IMR-90 (cell line): ENCODE measurements around the gene PLXDC2. TPM values are rescaled to one million over a fixed set of nuclear protein-coding genes. Genes with fewer than 3 reads are reported as not detected.

Experiments
- ATAC-seq: fragments of 200-7000 bp; cut with Tn5 transposase; 2 replicates; pipeline ENCODE4 v1.9.1; 2020; ENCODE audit warnings: low read depth, mild to moderate bottlenecking, moderate library complexity
- BruUV-seq: library from RNA; stranded (reverse); fragments of 400-500 nt; replicated peaks from 2 replicates; lab custom pipeline; 2021; lab: Mats Ljungman, UMichigan
- CTCF ChIA-PET: fragments of 300-600 bp; formaldehyde crosslinking; extraction: SDS; loops from one replicate; lab custom pipeline; 2021; ENCODE audit warnings: antibody characterized with exemption; lab: Yijun Ruan, JAX
- POLR2A ChIA-PET: fragments of 300-600 bp; sonication (Branson Sonifier 250); formaldehyde crosslinking; loops from one replicate; lab custom pipeline; 2022; ENCODE audit warnings: antibody characterized with exemption; ENCODE audit not compliant: unreplicated experiment; lab: Charles Lee
- DNase-seq: peaks from one replicate; pipeline ENCODE4 v3.0.0; 2013
- H2AFZ ChIP-seq: replicated peaks from 2 replicates; pipeline ENCODE3; 2013; ENCODE audit warnings: low read length, mild to moderate bottlenecking; ENCODE audit not compliant: poor library complexity
- H2AK5ac ChIP-seq: 2 replicates; pipeline ENCODE4 v1.6.1; 2013; ENCODE audit warnings: low read depth, low read length, inconsistent platforms
- H2AK9ac ChIP-seq: replicated peaks from 2 replicates; pipeline ENCODE3; 2013; ENCODE audit warnings: mild to moderate bottlenecking, low read depth, low read length, moderate library complexity; ENCODE audit not compliant: poor library complexity
- H2BK120ac ChIP-seq: 2 replicates; pipeline ENCODE4 v1.6.1; 2013; ENCODE audit warnings: low read depth, low read length, inconsistent platforms
- H2BK15ac ChIP-seq: 3 replicates; pipeline ENCODE4 v1.6.1; 2013; ENCODE audit warnings: low read depth, low read length, inconsistent platforms
- H2BK20ac ChIP-seq: 2 replicates; pipeline ENCODE4 v1.6.1; 2013; ENCODE audit warnings: low read depth, mild to moderate bottlenecking, inconsistent platforms, low read length, moderate library complexity
- H2BK5ac ChIP-seq: 2 replicates; pipeline ENCODE4 v1.6.1; 2013; ENCODE audit warnings: mild to moderate bottlenecking, low read depth, low read length, inconsistent platforms; ENCODE audit not compliant: poor library complexity, severe bottlenecking
- H3K14ac ChIP-seq: replicated peaks from 2 replicates; pipeline ENCODE4 v1.6.1; 2013; ENCODE audit warnings: low read depth, low read length, inconsistent platforms
- H3K18ac ChIP-seq: 2 replicates; pipeline ENCODE4 v1.6.1; 2013; ENCODE audit warnings: low read depth, low read length, control low read depth
- H3K23ac ChIP-seq: 2 replicates; pipeline ENCODE4 v1.6.1; 2013; ENCODE audit warnings: low read depth, low read length, inconsistent platforms
- H3K27ac ChIP-seq: 2 replicates; pipeline ENCODE4 v1.5.1; 2013; ENCODE audit warnings: mild to moderate bottlenecking, control low read depth, low read length; ENCODE audit not compliant: insufficient read depth
- H3K27me3 ChIP-seq: 2 replicates; pipeline ENCODE4 v1.6.1; 2013; ENCODE audit warnings: low read length; ENCODE audit not compliant: control insufficient read depth, insufficient read depth
- H3K36me3 ChIP-seq: 2 replicates; pipeline ENCODE4 v1.6.1; 2013; ENCODE audit warnings: low read length, mixed read lengths; ENCODE audit not compliant: control insufficient read depth, insufficient read depth
- H3K4ac ChIP-seq: 2 replicates; pipeline ENCODE4 v1.6.1; 2013; ENCODE audit warnings: low read depth, low read length, inconsistent platforms
- H3K4me1 ChIP-seq: 2 replicates; pipeline ENCODE4 v1.6.1; 2013; ENCODE audit warnings: low read length, mixed read lengths; ENCODE audit not compliant: control insufficient read depth, insufficient read depth
- H3K4me2 ChIP-seq: 2 replicates; pipeline ENCODE4 v1.6.1; 2013; ENCODE audit warnings: low read depth, mild to moderate bottlenecking, control low read depth, low read length, moderate library complexity
- H3K4me3 ChIP-seq: 2 replicates; pipeline ENCODE4 v1.5.1; 2013; ENCODE audit warnings: low read depth, mild to moderate bottlenecking, control low read depth, low read length, moderate library complexity; ENCODE audit not compliant: insufficient read depth
- H3K56ac ChIP-seq: 2 replicates; pipeline ENCODE4 v1.6.1; 2013; ENCODE audit warnings: low read length, inconsistent platforms; ENCODE audit not compliant: insufficient read depth; ENCODE audit errors: extremely low read depth
- H3K79me1 ChIP-seq, 2 experiments: 2 replicates each; pipeline ENCODE4 v1.6.1; 2013; ENCODE audit warnings: low read length in 2 of 2, inconsistent platforms in 1 of 2, low read depth in 1 of 2
- H3K9ac ChIP-seq: 2 replicates; pipeline ENCODE4 v1.6.1; 2013; ENCODE audit warnings: low read depth, low read length, control low read depth
- H3K9me1 ChIP-seq: 2 replicates; pipeline ENCODE4 v1.6.1; 2013; ENCODE audit warnings: low read length, inconsistent platforms; ENCODE audit not compliant: insufficient read depth
- H3K9me3 ChIP-seq: 2 replicates; pipeline ENCODE4 v1.6.1; 2013; ENCODE audit warnings: low read length; ENCODE audit not compliant: control insufficient read depth, insufficient read depth
- H4K20me1 ChIP-seq: 2 replicates; pipeline ENCODE4 v1.6.1; 2013; ENCODE audit warnings: low read length, inconsistent platforms; ENCODE audit not compliant: insufficient read depth
- H4K5ac ChIP-seq: 2 replicates; pipeline ENCODE4 v1.6.1; 2013; ENCODE audit warnings: mild to moderate bottlenecking, low read depth, low read length, control low read depth
- H4K8ac ChIP-seq, 2 experiments: 2 replicates each; pipeline ENCODE4 v1.6.1; 2013; ENCODE audit warnings: low read depth in 2 of 2, low read length in 2 of 2, control low read depth in 1 of 2, inconsistent platforms in 1 of 2
- H4K91ac ChIP-seq: 2 replicates; pipeline ENCODE4 v1.6.1; 2013; ENCODE audit warnings: low read depth, low read length, inconsistent platforms; ENCODE audit not compliant: insufficient read depth
- BHLHE40 ChIP-seq: fragments of 150-350 bp; IDR thresholded peaks from 2 replicates; pipeline ENCODE4 v1.6.1; 2016; ENCODE audit warnings: mild to moderate bottlenecking, low read depth, low read length
- CEBPB ChIP-seq: IDR thresholded peaks from 2 replicates; pipeline ENCODE4 v1.6.1; 2012; ENCODE audit warnings: low read depth, low read length, improper control_type of control experiment
- CHD1 ChIP-seq: IDR thresholded peaks from 2 replicates; pipeline ENCODE4 v1.6.1; 2012; ENCODE audit warnings: low read depth, low read length, improper control_type of control experiment
- CTCF ChIP-seq: conservative IDR thresholded peaks from 2 replicates; pipeline ENCODE4 v1.5.1; 2012; ENCODE audit warnings: mild to moderate bottlenecking, low read depth, low read length, improper control_type of control experiment
- ELK1 ChIP-seq: fragments of 150-350 bp; IDR thresholded peaks from 2 replicates; pipeline ENCODE4 v1.6.1; 2016; ENCODE audit warnings: low read depth, mild to moderate bottlenecking, low read length, moderate library complexity, borderline replicate concordance
- FOS ChIP-seq: fragments of 150-350 bp; IDR thresholded peaks from 2 replicates; pipeline ENCODE4 v1.6.1; 2016; ENCODE audit warnings: low read depth, low read length
- MAFK ChIP-seq: IDR thresholded peaks from 2 replicates; pipeline ENCODE4 v1.6.1; 2012; ENCODE audit warnings: low read depth, low read length, improper control_type of control experiment
- MAZ ChIP-seq: IDR thresholded peaks from 2 replicates; pipeline ENCODE4 v1.6.1; 2012; ENCODE audit warnings: low read depth, mild to moderate bottlenecking, low read length, improper control_type of control experiment, moderate library complexity, borderline replicate concordance
- MXI1 ChIP-seq: IDR thresholded peaks from 2 replicates; pipeline ENCODE4 v1.6.1; 2012; ENCODE audit warnings: low read depth, mild to moderate bottlenecking, low read length, moderate library complexity, borderline replicate concordance
- NFE2L2 ChIP-seq: fragments of 150-350 bp; IDR thresholded peaks from 2 replicates; pipeline ENCODE4 v1.6.1; 2016; ENCODE audit warnings: low read depth, mild to moderate bottlenecking, low read length
- POLR2A ChIP-seq: IDR thresholded peaks from 2 replicates; pipeline ENCODE4 v1.6.1; 2012; ENCODE audit warnings: mild to moderate bottlenecking, low read depth, low read length
- RAD21 ChIP-seq: IDR thresholded peaks from 2 replicates; pipeline ENCODE4 v1.6.1; 2012; ENCODE audit warnings: low read length, improper control_type of control experiment
- RCOR1 ChIP-seq: IDR thresholded peaks from 2 replicates; pipeline ENCODE4 v1.6.1; 2012; ENCODE audit warnings: mild to moderate bottlenecking, low read length, improper control_type of control experiment; ENCODE audit not compliant: insufficient replicate concordance
- RFX5 ChIP-seq: IDR thresholded peaks from 2 replicates; pipeline ENCODE4 v1.8.0; 2012; ENCODE audit warnings: low read depth, mild to moderate bottlenecking, low read length, moderate library complexity
- SMC3 ChIP-seq: fragments of 150-350 bp; IDR thresholded peaks from 2 replicates; pipeline ENCODE4 v1.6.1; 2016; ENCODE audit warnings: low read depth, mild to moderate bottlenecking, antibody characterized with exemption, low read length, moderate library complexity
- USF2 ChIP-seq: fragments of 150-350 bp; IDR thresholded peaks from 2 replicates; pipeline ENCODE4 v1.6.1; 2017; ENCODE audit warnings: mild to moderate bottlenecking, antibody characterized with exemption, low read length, low read depth
- WGBS, 2 experiments: methylation state at CpG; one replicate each; pipeline versions ENCODE4 v1.1.5 to v1.1.7; 2013; ENCODE audit warnings: missing lambda C conversion rate in 2 of 2; ENCODE audit not compliant: insufficient read length in 1 of 2; ENCODE audit errors: extremely low coverage in 2 of 2; 5-methylcytosine and 5-hydroxymethylcytosine counted together
- dilution Hi-C: fragments of 300-500 bp; cut with HindIII; formaldehyde crosslinking; loops from one replicate; pipeline ENCODE4 v1.14.3; 2018; ENCODE audit warnings: low sequenced_read_pairs; ENCODE audit not compliant: unreplicated experiment
- in situ Hi-C: fragments of 300-500 bp; cut with MboI; formaldehyde crosslinking; loops from 3 replicates; pipeline ENCODE4 v1.14.3; 2019; ENCODE audit warnings: low sequenced_read_pairs, inconsistent platforms, mixed read lengths
- intact Hi-C: fragments of 100-400 bp; cut with micrococcal nuclease; formaldehyde crosslinking; loops from 2 replicates; pipeline ENCODE4 v1.10.0; 2022
- polyA plus RNA-seq, 3 experiments: library from polyadenylated mRNA; depleted of rRNA; stranded (reverse); fragments of >200 nt; gene quantifications; 2 replicates each; pipeline ENCODE4 v1.2.3, GENCODE V29; 2012; ENCODE audit warnings: low replicate concordance in 1 of 3
- total RNA-seq: library from RNA; depleted of rRNA; stranded (reverse); fragments of >200 nt; gene quantifications from 2 replicates; pipeline ENCODE4 v1.2.3, GENCODE V29; 2012

The PLXDC2 gene
- total and polyA plus RNA-seq, 2 of the 4 experiments (the other 2 are of a cell fraction) = 3.2 to 6.1 TPM

- Histone ChIP-seq H4K91ac (no peak overlapping the region), H3K14ac (no peak overlapping the region), H3K4me2 (no peak overlapping the region), H2BK20ac (no peak overlapping the region), H3K4ac (no peak overlapping the region), H3K27me3 (no peaks in the 10 kb centered on the region), H3K56ac (no peak overlapping the region), H3K9me3 (no peaks in the 10 kb centered on the region), H3K18ac (no peak overlapping the region), H2AK9ac (no peak overlapping the region), H2BK15ac (no peak overlapping the region), H3K79me1 (no peaks in the 10 kb centered on the region), H2AK5ac (no peak overlapping the region), H3K9ac (no peak overlapping the region), H4K20me1 (no peaks in the 10 kb centered on the region), H3K4me3 (no peak overlapping the region), H3K4me1 (no peaks in the 10 kb centered on the region), H2BK120ac (no peak overlapping the region), H4K5ac (no peak overlapping the region), H2BK5ac (no peak overlapping the region), H3K36me3 (no peaks in the 10 kb centered on the region), H3K9me1 (no peaks in the 10 kb centered on the region), H3K23ac (no peak overlapping the region), H3K27ac (no peak overlapping the region), H2AFZ (no peak overlapping the region), H4K8ac (no peak overlapping the region)
- ATAC-seq (no peak), DNase-seq (no peak)
- in situ Hi-C loops = no loop called here
- ChIA-PET POLR2A (interaction anchor here (0.6 kb wide), 1 partner anchor 71 kb away, joined by 4 read pairs; no protein-coding TSS in a partner anchor), CTCF (interaction anchor here (0.6 kb wide), 1 partner anchor 1067 kb away, joined by 5 read pairs; no protein-coding TSS in a partner anchor)
- no CpG with 5 or more reads among the region's 4 CpGs for WGBS, 2 experiments
- TF ChIP-seq FOS = no peak
- TF ChIP-seq RAD21 = no peak
- TF ChIP-seq CHD1 = no peak
- no peak for TF ChIP-seq MAZ
- no peak for TF ChIP-seq RCOR1
- no peak for TF ChIP-seq MAFK
- TF ChIP-seq ELK1 = no peak
- TF ChIP-seq CTCF = no peak
- no peak for TF ChIP-seq MXI1
- no peak for TF ChIP-seq BHLHE40
- TF ChIP-seq CEBPB = no peak
- no peak for TF ChIP-seq POLR2A
- TF ChIP-seq NFE2L2 = no peak
- no peak for TF ChIP-seq RFX5
- TF ChIP-seq SMC3 = no peak
- no peak for TF ChIP-seq USF2
- BruUV-seq = no TSS peak
- intact Hi-C loops = no loop called here
- dilution Hi-C loops = no loop called here
These were observed 341.9 kb downstream of the PLXDC2 start for GRCh38 chr10:20158086-20158485.
